ENCODE measurements around the gene MED12L. TPM values are rescaled to one million over a fixed set of nuclear protein-coding genes. Genes with fewer than 3 reads are reported as not detected.

MED12L gene
- total RNA-seq, 2 donors from 2014 or later: 15.5 to 28.9 TPM

DNA sequence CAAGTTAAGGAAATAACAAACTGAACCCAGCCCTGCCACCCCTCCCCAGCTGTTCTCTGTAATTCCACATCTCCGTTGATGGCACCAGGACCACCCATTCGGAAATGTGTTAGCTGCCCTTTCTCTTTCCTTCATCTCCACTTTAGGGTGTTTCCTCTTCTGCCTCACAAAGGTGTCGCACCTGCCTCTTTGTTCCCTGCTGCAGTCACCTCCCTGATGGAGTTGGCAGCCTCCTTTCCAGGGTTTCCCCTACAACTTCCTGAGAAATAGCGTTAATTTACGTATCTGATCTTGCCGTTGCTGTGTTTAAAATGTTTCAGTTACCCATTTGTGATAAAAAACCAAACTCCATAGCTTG lies 60.2 kb downstream of the MED12L start:
- Histone ChIP-seq H3K27ac (ENCODE audit: low read depth, low read length) (no peak overlapping the region), H3K4me1 (ENCODE audit: control insufficient read depth, insufficient read depth, low read length) (peaks cover 2% of the 10 kb centered on the region), H3K9me3 (ENCODE audit: control insufficient read depth, low read length) (no peaks in the 10 kb centered on the region), H3K27me3 (ENCODE audit: control insufficient read depth, insufficient read depth, low read length, poor library complexity, severe bottlenecking) (no peaks in the 10 kb centered on the region), H3K4me3 (ENCODE audit: low read length) (no peak overlapping the region), H3K36me3 (ENCODE audit: control insufficient read depth, insufficient read depth, low read length) (no peaks in the 10 kb centered on the region), H3K9ac (ENCODE audit: extremely low read depth, low read length, poor library complexity, severe bottlenecking) (no peak overlapping the region)
- WGBS, 2 experiments (ENCODE audit: insufficient coverage in 1 of 2, insufficient read length in 1 of 2): 57 to 61% methylated on average over 6 of the region's 6 CpGs
- no peak overlapping the region for H3K4me3 Mint-ChIP-seq
- H3K36me3 Mint-ChIP-seq (ENCODE audit: low read depth): no peaks in the 10 kb centered on the region
- no peaks in the 10 kb centered on the region for H3K4me1 Mint-ChIP-seq
- peak; percentile 59 for DNase-seq
- H3K27ac Mint-ChIP-seq: no peak overlapping the region
- TF ChIP-seq, protein P1, sequence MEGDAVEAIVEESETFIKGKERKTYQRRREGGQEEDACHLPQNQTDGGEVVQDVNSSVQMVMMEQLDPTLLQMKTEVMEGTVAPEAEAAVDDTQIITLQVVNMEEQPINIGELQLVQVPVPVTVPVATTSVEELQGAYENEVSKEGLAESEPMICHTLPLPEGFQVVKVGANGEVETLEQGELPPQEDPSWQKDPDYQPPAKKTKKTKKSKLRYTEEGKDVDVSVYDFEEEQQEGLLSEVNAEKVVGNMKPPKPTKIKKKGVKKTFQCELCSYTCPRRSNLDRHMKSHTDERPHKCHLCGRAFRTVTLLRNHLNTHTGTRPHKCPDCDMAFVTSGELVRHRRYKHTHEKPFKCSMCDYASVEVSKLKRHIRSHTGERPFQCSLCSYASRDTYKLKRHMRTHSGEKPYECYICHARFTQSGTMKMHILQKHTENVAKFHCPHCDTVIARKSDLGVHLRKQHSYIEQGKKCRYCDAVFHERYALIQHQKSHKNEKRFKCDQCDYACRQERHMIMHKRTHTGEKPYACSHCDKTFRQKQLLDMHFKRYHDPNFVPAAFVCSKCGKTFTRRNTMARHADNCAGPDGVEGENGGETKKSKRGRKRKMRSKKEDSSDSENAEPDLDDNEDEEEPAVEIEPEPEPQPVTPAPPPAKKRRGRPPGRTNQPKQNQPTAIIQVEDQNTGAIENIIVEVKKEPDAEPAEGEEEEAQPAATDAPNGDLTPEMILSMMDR (conservative IDR thresholded peaks at IDR 0.05): no peak
- no peaks in the 10 kb centered on the region for H3K9me3 Mint-ChIP-seq
- H3K27me3 Mint-ChIP-seq (ENCODE audit: insufficient read depth): no peaks in the 10 kb centered on the region

DNA sequence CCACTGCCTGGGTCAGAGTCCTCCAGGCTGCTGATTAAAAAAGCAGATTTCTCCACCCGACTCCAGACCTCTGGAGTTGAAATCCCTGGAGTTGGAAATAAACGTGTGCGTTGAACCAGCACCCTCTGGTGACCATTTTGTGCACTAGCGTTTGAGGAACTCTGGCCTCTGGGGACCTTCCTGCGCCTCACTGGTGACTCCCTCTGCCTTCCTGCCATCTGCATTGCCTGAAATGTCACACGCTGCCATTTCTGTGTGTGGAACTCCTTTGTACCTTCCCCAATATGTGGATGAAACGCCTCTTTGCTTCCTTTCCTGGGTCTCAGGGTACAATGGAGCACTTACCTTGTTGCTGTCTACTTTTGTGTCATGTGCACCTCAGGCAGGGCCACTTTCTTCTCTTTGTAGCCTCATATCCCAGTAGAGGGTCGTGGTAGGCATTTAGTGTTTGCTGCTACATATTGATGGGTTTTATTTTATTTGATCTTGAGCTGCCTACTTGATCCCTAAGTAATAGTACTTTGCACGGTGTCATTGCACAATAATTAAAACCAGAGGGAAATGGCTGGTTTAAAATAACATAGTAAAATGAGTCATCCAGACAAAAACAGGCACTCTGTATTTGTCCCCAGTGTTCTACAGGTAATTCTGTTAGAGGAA lies 60.7 kb downstream of the MED12L start:
- 21 to 28% methylated on average over 8 to 9 of the region's 9 CpGs for WGBS, 2 experiments (ENCODE audit: insufficient coverage in 1 of 2, insufficient read length in 1 of 2)
- peak; percentile 91 for DNase-seq

DNA sequence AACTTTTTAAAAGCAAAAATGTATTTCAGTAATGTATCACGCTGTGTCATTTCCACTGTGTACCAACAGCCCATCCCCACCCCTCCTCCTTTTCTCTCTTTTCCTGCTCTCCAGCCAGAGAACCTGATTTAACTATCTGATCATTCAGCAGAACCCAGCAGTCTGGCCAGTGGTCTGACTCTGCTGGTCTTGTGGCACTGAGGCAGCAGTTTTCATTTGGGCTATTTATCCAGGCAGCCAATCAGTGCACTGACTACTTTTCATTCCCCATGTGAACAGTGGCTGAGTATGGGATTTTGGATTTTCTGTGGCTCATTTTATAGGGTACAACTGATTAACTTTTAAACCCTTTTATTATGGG lies 61.2 kb downstream of the MED12L start:
- Histone ChIP-seq H3K4me3 (ENCODE audit: low read length) (no peak overlapping the region), H3K9me3 (ENCODE audit: control insufficient read depth, low read length) (no peaks in the 10 kb centered on the region), H3K36me3 (ENCODE audit: control insufficient read depth, insufficient read depth, low read length) (no peaks in the 10 kb centered on the region), H3K4me1 (ENCODE audit: control insufficient read depth, insufficient read depth, low read length) (peaks cover 2% of the 10 kb centered on the region), H3K9ac (ENCODE audit: extremely low read depth, low read length, poor library complexity, severe bottlenecking) (no peak overlapping the region), H3K27ac (ENCODE audit: low read depth, low read length) (no peak overlapping the region), H3K27me3 (ENCODE audit: control insufficient read depth, insufficient read depth, low read length, poor library complexity, severe bottlenecking) (no peaks in the 10 kb centered on the region)
- TF ChIP-seq, protein P1 (conservative IDR thresholded peaks at IDR 0.05): no peak
- H3K4me3 Mint-ChIP-seq: no peak overlapping the region
- H3K36me3 Mint-ChIP-seq (ENCODE audit: low read depth): no peaks in the 10 kb centered on the region
- no peak for DNase-seq
- no peaks in the 10 kb centered on the region for H3K4me1 Mint-ChIP-seq
- no peak overlapping the region for H3K27ac Mint-ChIP-seq
- H3K9me3 Mint-ChIP-seq: no peaks in the 10 kb centered on the region
- H3K27me3 Mint-ChIP-seq (ENCODE audit: insufficient read depth): no peaks in the 10 kb centered on the region
- WGBS, 2 experiments (ENCODE audit: insufficient coverage in 1 of 2, insufficient read length in 1 of 2): 100% methylated on average over 1 of the region's 1 CpG; no CpG with 5 or more reads in 1 of the 2 experiments

More for the DNA sequence above, 60.7 kb downstream of the MED12L start:
- Histone ChIP-seq H3K4me1 (ENCODE audit: control insufficient read depth, insufficient read depth, low read length) (peaks cover 2% of the 10 kb centered on the region), H3K9me3 (ENCODE audit: control insufficient read depth, low read length) (no peaks in the 10 kb centered on the region), H3K9ac (ENCODE audit: extremely low read depth, low read length, poor library complexity, severe bottlenecking) (no peak overlapping the region), H3K27me3 (ENCODE audit: control insufficient read depth, insufficient read depth, low read length, poor library complexity, severe bottlenecking) (no peaks in the 10 kb centered on the region), H3K4me3 (ENCODE audit: low read length) (no peak overlapping the region), H3K27ac (ENCODE audit: low read depth, low read length) (no peak overlapping the region), H3K36me3 (ENCODE audit: control insufficient read depth, insufficient read depth, low read length) (no peaks in the 10 kb centered on the region)
- TF ChIP-seq, protein P1 (conservative IDR thresholded peaks at IDR 0.05): peak; percentile 96
- Mint-ChIP-seq H3K36me3 (ENCODE audit: low read depth) (no peaks in the 10 kb centered on the region), H3K4me1 (no peaks in the 10 kb centered on the region), H3K27me3 (ENCODE audit: insufficient read depth) (no peaks in the 10 kb centered on the region), H3K9me3 (no peaks in the 10 kb centered on the region), H3K4me3 (no peak overlapping the region), H3K27ac (no peak overlapping the region)
